Caco-2 (cell line): Measurements from ENCODE around the gene FOXO3. TPM values are rescaled to one million over a fixed set of nuclear protein-coding genes. Genes with fewer than 3 reads are reported as not detected.

Experiments used
- BruUV-seq: library from RNA; stranded (reverse); fragments of 400-500 nt; replicated peaks from 2 replicates; lab custom pipeline; 2021; lab: Mats Ljungman, UMichigan
- CTCF ChIA-PET: fragments of 300-600 bp; sonication (Branson Sonifier 250); formaldehyde crosslinking; loops from one replicate; lab custom pipeline; 2022; ENCODE audit warnings: antibody characterized with exemption; lab: Charles Lee
- POLR2A ChIA-PET: fragments of 300-600 bp; sonication (Branson Sonifier 250); formaldehyde crosslinking; loops from one replicate; lab custom pipeline; 2022; ENCODE audit warnings: antibody characterized with exemption; lab: Charles Lee
- DNase-seq, 2 experiments: peaks; one replicate each; pipeline versions ENCODE4 v3.0.0 to v3.0.0-alpha.2; 2020 to 2022
- H3K27me3 ChIP-seq: replicated peaks from 2 replicates; pipeline ENCODE4 v1.6.0; 2011; ENCODE audit warnings: low read length; ENCODE audit not compliant: control insufficient read depth, insufficient read depth
- H3K36me3 ChIP-seq: 2 replicates; pipeline ENCODE4 v1.5.1; 2011; ENCODE audit warnings: low read length; ENCODE audit not compliant: control insufficient read depth, insufficient read depth
- H3K4me1 ChIP-seq: fragments of 250-450 bp; sonication (Bioruptor Pico); 2 replicates; pipeline ENCODE4 v1.5.1; 2020; ENCODE audit warnings: mild to moderate bottlenecking
- H3K4me3 ChIP-seq: 2 replicates; pipeline ENCODE4 v1.5.1; 2011; ENCODE audit warnings: low read depth, mild to moderate bottlenecking, control low read depth, low read length
- H3K9me3 ChIP-seq: fragments of 250-450 bp; sonication (Bioruptor Pico); 2 replicates; pipeline ENCODE4 v1.5.1; 2020; ENCODE audit warnings: mild to moderate bottlenecking, moderate library complexity
- H3K27ac Mint-ChIP-seq: one replicate; pipeline ENCODE4 v1.8.0; 2022; ENCODE audit warnings: mixed read lengths; ENCODE audit not compliant: unreplicated experiment
- H3K27me3 Mint-ChIP-seq: one replicate; pipeline ENCODE4 v1.8.0; 2022; ENCODE audit warnings: mixed read lengths; ENCODE audit not compliant: insufficient read depth, unreplicated experiment
- H3K36me3 Mint-ChIP-seq: one replicate; pipeline ENCODE4 v1.8.0; 2022; ENCODE audit warnings: mild to moderate bottlenecking, mixed read lengths; ENCODE audit not compliant: insufficient read depth, unreplicated experiment
- H3K4me1 Mint-ChIP-seq: one replicate; pipeline ENCODE4 v1.8.0; 2022; ENCODE audit warnings: low read depth, mixed read lengths; ENCODE audit not compliant: unreplicated experiment
- H3K4me3 Mint-ChIP-seq: one replicate; pipeline ENCODE4 v1.8.0; 2022; ENCODE audit warnings: mild to moderate bottlenecking, moderate library complexity, mixed read lengths; ENCODE audit not compliant: unreplicated experiment
- H3K9me3 Mint-ChIP-seq: one replicate; pipeline ENCODE4 v1.8.0; 2022; ENCODE audit warnings: mixed read lengths; ENCODE audit not compliant: unreplicated experiment
- intact Hi-C: fragments of 100-400 bp; cut with micrococcal nuclease; formaldehyde crosslinking; loops from one replicate; pipeline ENCODE4 v1.10.0; 2022; ENCODE audit not compliant: unreplicated experiment
- total RNA-seq: library from RNA; stranded (reverse); gene quantifications from 2 replicates; pipeline ENCODE4 v1.2.3, GENCODE V29; 2022
- TF ChIP-seq, protein P1 (sequence below), 2 experiments: fragments of 200-600 bp in 1 of 2; IDR thresholded peaks; 1 replicate in 1 of 2; 2 replicates in 1 of 2; pipeline versions ENCODE4 v1.5.1 to v1.8.0; 2011 to 2022; ENCODE audit warnings: antibody characterized with exemption in 1 of 2, control low read depth in 1 of 2, inconsistent platforms in 1 of 2, low read depth in 1 of 2, low read length in 1 of 2, mild to moderate bottlenecking in 1 of 2, moderate library complexity in 1 of 2; ENCODE audit not compliant: insufficient read depth in 1 of 2, severe bottlenecking in 1 of 2, unreplicated experiment in 1 of 2

The FOXO3 gene
- total RNA-seq, 1 experiment from 2014 or later: 34.3 TPM

DNA sequence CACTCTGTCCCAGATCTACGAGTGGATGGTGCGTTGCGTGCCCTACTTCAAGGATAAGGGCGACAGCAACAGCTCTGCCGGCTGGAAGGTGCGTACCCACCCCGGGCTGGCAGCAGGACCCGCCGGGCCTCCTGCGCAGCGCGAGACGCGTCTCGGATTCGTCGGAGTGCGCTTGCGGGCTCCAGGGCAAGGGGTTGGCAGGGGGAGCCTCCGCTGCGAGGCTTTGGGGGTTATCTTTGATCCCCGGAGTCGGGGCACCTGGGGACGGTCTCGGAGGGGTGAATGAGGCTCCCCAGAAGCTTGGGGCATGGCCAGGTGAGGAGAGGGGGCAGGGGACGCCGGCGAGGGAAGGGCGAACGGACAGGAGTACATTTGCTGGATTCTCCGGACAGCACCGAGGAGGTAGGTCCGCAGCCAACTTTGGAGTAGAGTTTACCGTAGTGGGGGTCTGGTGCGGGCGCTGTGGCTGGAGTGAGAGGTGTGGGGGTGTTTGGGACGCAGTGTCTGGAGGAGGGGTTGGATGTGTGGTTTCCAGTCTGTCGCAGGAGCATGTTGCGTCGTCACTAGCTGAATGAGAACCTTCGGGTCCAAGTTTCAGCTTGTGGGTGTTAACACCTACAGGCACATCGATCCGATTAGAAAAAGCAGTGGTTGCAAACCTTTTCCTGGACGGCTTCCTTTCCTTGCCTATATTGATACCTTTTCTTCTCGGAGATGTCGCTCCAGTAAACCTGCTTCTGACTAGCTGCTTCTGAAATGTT lies 1.2 kb downstream of the FOXO3 start:
- H3K4me1 Mint-ChIP-seq: peaks cover 29% of the 10 kb centered on the region
- H3K36me3 Mint-ChIP-seq: peaks cover 42% of the 10 kb centered on the region
- peak in 1 of 2 experiments; percentile 22 for DNase-seq
- H3K9me3 Mint-ChIP-seq: no peaks in the 10 kb centered on the region
- TF ChIP-seq, protein P1, sequence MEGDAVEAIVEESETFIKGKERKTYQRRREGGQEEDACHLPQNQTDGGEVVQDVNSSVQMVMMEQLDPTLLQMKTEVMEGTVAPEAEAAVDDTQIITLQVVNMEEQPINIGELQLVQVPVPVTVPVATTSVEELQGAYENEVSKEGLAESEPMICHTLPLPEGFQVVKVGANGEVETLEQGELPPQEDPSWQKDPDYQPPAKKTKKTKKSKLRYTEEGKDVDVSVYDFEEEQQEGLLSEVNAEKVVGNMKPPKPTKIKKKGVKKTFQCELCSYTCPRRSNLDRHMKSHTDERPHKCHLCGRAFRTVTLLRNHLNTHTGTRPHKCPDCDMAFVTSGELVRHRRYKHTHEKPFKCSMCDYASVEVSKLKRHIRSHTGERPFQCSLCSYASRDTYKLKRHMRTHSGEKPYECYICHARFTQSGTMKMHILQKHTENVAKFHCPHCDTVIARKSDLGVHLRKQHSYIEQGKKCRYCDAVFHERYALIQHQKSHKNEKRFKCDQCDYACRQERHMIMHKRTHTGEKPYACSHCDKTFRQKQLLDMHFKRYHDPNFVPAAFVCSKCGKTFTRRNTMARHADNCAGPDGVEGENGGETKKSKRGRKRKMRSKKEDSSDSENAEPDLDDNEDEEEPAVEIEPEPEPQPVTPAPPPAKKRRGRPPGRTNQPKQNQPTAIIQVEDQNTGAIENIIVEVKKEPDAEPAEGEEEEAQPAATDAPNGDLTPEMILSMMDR (IDR thresholded peaks at IDR 0.05; ENCODE audit: insufficient read depth in 1 of 2, low read depth in 1 of 2, low read length in 1 of 2, severe bottlenecking in 1 of 2, unreplicated experiment in 1 of 2): no peak
- H3K4me3 Mint-ChIP-seq: peak overlapping the region; percentile 95
- BruUV-seq: TSS peak; percentile 84
- no peaks in the 10 kb centered on the region for H3K27me3 Mint-ChIP-seq
- Histone ChIP-seq H3K4me3 (peak overlapping the region; percentile 77), H3K27me3 (no peaks in the 10 kb centered on the region), H3K36me3 (peaks cover 3% of the 10 kb centered on the region), H3K9me3 (no peaks in the 10 kb centered on the region), H3K4me1 (peaks cover 15% of the 10 kb centered on the region)
- intact Hi-C loops: loop anchor here (2.0 to 5.0 kb wide), 3 partner anchors 95 to 221 kb away; no protein-coding TSS in a partner anchor
- POLR2A ChIA-PET: interaction anchor here (0.7 kb wide), 1 partner anchor 286 kb away, joined by 5 read pairs; the partner anchor contains the start of gene ARMC2
- CTCF ChIA-PET: no interaction called here
- H3K27ac Mint-ChIP-seq: peak overlapping the region; percentile 92

DNA sequence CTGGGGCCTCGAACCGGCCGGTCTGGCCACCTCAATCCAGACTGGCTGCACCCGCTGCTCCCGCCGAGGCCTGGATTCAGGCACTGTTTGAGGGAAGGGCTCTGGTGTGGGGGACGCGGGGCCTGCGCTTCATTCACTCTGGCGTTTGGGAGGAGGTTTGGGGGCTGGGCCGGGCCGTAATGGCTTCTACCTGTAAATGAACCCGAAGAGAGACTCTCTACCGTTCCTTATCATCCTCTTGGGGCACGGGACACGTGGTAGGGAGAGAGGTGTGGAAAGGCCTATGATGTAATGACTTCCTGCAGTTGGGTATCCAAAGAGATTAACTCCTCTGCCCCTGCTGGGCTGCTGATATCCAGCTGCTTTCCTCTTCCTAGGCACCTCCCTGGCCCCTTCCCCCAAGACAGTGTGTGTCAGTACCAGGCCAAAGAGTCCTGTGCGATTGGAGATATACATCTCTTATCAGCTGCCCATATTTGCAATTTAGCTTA lies 1.8 kb downstream of the FOXO3 start:
- H3K4me3 Mint-ChIP-seq: peak overlapping the region; percentile 95
- peak; percentile 83 to 84 for DNase-seq
- POLR2A ChIA-PET: interaction anchor here (0.7 kb wide), 1 partner anchor 286 kb away, joined by 5 read pairs; the partner anchor contains the start of gene ARMC2
- Histone ChIP-seq H3K4me1 (peaks cover 12% of the 10 kb centered on the region), H3K4me3 (peak overlapping the region; percentile 77), H3K27me3 (no peaks in the 10 kb centered on the region), H3K36me3 (peaks cover 4% of the 10 kb centered on the region), H3K9me3 (no peaks in the 10 kb centered on the region)
- H3K36me3 Mint-ChIP-seq: peaks cover 42% of the 10 kb centered on the region
- CTCF ChIA-PET: no interaction called here
- peak overlapping the region; percentile 92 for H3K27ac Mint-ChIP-seq
- H3K27me3 Mint-ChIP-seq: no peaks in the 10 kb centered on the region
- BruUV-seq: no TSS peak
- no peaks in the 10 kb centered on the region for H3K9me3 Mint-ChIP-seq
- peaks cover 29% of the 10 kb centered on the region for H3K4me1 Mint-ChIP-seq
- intact Hi-C loops: loop anchor here (2.0 to 5.0 kb wide), 3 partner anchors 95 to 220 kb away; no protein-coding TSS in a partner anchor
- TF ChIP-seq, protein P1 (IDR thresholded peaks at IDR 0.05; ENCODE audit: insufficient read depth in 1 of 2, low read depth in 1 of 2, low read length in 1 of 2, severe bottlenecking in 1 of 2, unreplicated experiment in 1 of 2): no peak

DNA sequence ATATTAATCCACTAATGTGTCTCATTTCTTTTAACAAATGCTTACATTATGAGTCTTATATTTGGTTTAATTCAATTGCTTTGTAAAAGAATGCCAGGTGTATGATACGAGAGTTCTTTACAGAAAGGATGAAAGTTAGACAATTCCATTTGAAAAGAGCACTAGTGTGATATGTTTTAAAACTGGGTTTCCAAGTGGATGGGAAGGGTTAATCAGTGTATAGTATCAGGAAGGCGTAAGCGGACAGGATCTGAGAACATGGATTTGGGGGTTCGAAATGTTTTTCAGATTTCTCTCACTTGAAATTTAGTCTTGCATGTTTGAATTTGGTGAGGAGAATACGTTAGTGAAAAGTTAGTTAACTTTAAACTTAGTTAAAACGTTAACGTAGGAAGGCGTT lies 2.6 kb downstream of the FOXO3 start:
- no peaks in the 10 kb centered on the region for H3K27me3 ChIP-seq
- Mint-ChIP-seq H3K4me1 (peaks cover 29% of the 10 kb centered on the region), H3K4me3 (peak overlapping the region; percentile 95), H3K27ac (peak overlapping the region; percentile 92), H3K27me3 (no peaks in the 10 kb centered on the region), H3K9me3 (no peaks in the 10 kb centered on the region), H3K36me3 (peaks cover 39% of the 10 kb centered on the region)
- H3K4me3 ChIP-seq: peak overlapping the region; percentile 77
- TF ChIP-seq, protein P1 (IDR thresholded peaks at IDR 0.05; ENCODE audit: insufficient read depth in 1 of 2, low read depth in 1 of 2, low read length in 1 of 2, severe bottlenecking in 1 of 2, unreplicated experiment in 1 of 2): no peak
- H3K4me1 ChIP-seq: peaks cover 12% of the 10 kb centered on the region
- intact Hi-C loops: loop anchor here (2.0 to 5.0 kb wide), 3 partner anchors 94 to 220 kb away; no protein-coding TSS in a partner anchor
- ChIA-PET CTCF (no interaction called here), POLR2A (no interaction called here)
- peaks cover 4% of the 10 kb centered on the region for H3K36me3 ChIP-seq
- no peak for DNase-seq
- H3K9me3 ChIP-seq: no peaks in the 10 kb centered on the region
- BruUV-seq: TSS peak; percentile 11
